ENCODE data around the gene ARHGEF37. TPM values are rescaled to one million over a fixed set of nuclear protein-coding genes. Genes with fewer than 3 reads are reported as not detected.

ARHGEF37 gene
- polyA plus RNA-seq, 4 donors, result 5.3 to 6.2 (median 5.8) TPM

- DNase-seq (ENCODE audit: low read depth in 4 of 4, low spot score in 2 of 4), result no peak
These were observed 17.7 kb downstream of the ARHGEF37 start for GRCh38 chr5:149598966-149599365.

GRCh38 chr5:149599375-149599774 is 18.1 kb downstream of the ARHGEF37 start:
- no peak for DNase-seq (ENCODE audit: low read depth in 4 of 4, low spot score in 2 of 4)

DNA sequence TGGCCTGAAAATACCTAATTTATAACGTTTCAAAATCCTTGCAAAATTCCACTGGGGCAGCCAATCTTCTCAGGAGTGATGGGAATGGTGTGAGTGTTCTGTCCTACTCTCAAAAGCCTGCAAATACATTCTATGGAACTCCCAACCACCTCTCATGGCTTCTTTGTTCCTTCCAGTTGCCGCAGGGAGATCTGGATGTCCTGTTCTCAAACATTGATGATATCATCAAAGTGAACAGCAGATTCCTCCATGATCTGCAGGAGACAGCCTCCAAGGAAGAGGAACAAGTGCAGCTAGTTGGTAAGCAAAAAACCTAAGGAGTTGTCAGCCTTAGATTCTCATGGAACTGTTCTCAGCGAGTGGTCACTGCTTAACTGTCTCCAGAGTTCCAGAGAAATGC is 19.6 kb downstream of the ARHGEF37 start:
- no peak for DNase-seq (ENCODE audit: low read depth in 4 of 4, low spot score in 2 of 4)

GRCh38 chr5:149603210-149603609 is 21.9 kb downstream of the ARHGEF37 start:
- no peak for DNase-seq (ENCODE audit: low read depth in 4 of 4, low spot score in 2 of 4)

DNA sequence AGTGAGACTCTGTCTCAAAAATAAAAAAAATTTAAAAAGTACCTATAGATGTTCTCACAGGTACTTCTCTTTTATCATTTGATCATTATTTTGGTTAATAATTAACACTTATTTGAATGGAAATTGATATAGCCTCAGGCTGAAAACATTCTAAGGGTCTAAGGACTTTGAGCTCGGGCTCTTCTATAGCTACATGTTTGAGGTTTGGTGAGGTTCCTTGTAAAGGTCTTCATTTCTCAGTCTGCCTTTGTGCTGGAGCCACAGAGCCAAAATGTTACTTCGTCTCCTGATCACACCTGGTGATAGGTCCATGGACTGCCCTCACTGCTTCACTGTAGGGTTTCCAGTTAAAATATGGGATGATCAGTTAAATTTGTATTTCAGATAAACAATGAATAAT is 22.6 kb downstream of the ARHGEF37 start:
- DNase-seq (ENCODE audit: low read depth in 4 of 4, low spot score in 2 of 4), result no peak

- no peak for DNase-seq (ENCODE audit: low read depth in 4 of 4, low spot score in 2 of 4)
These were observed 23.0 kb downstream of the ARHGEF37 start for GRCh38 chr5:149604321-149604720.

GRCh38 chr5:149605354-149605997 is 24.2 kb downstream of the ARHGEF37 start:
- DNase-seq (ENCODE audit: low read depth in 4 of 4, low spot score in 2 of 4), result no peak

GRCh38 chr5:149605998-149606724 is 24.9 kb downstream of the ARHGEF37 start:
- DNase-seq (ENCODE audit: low read depth in 4 of 4, low spot score in 2 of 4), result no peak

DNA sequence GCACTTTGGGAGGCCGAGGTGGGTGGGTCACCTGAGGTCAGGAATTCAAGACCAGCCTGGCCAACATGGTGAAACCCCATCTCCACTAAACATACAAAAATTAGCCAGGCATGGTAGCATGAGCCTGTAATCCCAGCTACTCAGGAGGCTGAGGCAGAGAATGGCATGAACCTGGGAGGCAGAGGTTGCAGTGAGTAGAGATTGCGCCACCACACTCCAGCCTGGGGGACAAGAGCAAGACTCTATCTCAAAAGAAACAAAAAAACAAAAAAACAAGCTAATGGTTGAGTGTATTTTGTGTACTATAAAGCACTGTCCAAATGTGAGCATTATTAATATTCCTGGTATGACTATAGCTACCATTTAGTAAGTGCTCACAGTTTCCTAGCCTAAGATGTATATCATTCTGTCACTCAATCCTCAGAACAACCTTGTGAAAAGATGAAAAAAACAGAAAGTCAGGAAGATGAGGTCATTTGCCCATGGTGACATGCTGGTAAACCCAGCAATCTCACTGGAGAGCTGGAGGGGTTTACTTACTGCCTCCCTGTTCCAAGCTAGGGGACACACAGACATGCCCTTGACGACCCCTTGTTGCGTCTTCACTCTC is 27.7 kb downstream of the ARHGEF37 start:
- DNase-seq (ENCODE audit: low read depth in 4 of 4, low spot score in 2 of 4), result no peak

DNA sequence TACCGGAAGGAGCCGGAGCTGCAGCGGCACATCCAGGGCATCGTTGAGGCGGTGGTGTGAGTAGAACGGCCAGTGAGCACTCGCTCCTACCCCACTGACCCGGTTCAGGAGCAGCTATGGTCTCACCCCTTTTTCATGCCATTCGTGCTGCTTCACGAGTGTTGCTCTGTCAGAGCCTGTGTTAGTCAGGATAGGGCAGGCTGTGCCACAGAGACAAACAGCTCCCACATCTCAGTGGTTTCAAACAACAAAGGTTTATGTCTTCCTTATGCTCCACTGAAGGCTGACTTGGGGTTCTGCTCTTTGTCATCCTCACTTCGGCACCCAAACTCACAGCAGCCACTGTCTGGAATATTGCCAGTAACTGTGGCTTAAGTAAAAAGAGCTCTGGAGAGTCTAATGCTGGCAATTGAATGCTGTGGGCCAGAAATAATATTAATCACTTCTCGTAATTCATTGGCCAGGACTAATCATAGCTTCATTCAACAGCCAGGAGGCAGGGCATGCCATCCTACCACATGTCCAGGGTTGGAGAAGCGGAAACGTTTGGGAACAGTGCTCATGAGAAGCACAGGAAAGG is 28.4 kb downstream of the ARHGEF37 start:
- DNase-seq (ENCODE audit: low read depth in 4 of 4, low spot score in 2 of 4), result no peak

- DNase-seq (ENCODE audit: low read depth in 4 of 4, low spot score in 2 of 4), result no peak
These were observed 29.4 kb downstream of the ARHGEF37 start for GRCh38 chr5:149610589-149611255.

- DNase-seq (ENCODE audit: low read depth in 4 of 4, low spot score in 2 of 4), result no peak
These were observed 30.0 kb downstream of the ARHGEF37 start for GRCh38 chr5:149611326-149611725.

GRCh38 chr5:149614034-149614907 is 33.0 kb downstream of the ARHGEF37 start:
- no peak for DNase-seq (ENCODE audit: low read depth in 4 of 4, low spot score in 2 of 4)

DNA sequence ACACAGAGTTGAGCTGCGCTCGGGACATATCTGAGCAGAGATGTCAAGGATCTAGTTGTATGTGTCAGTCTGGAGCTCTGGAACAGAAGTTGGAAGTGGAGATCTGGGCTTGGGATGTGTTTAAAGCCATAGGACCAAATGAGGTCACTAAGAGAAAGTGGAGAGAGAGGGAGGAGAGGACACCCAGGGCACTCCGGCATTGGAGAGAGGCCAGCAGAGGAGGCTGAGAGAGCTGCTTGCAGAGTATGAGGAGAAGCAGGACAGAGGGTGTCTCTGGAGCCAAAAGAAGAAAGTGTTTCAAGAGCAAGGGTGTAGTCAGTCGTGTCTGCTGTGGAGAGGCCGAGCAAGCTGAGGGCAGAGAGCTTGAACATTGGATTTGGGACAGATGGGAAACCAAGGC is 34.7 kb downstream of the ARHGEF37 start:
- no peak for DNase-seq (ENCODE audit: low read depth in 4 of 4, low spot score in 2 of 4)

DNA sequence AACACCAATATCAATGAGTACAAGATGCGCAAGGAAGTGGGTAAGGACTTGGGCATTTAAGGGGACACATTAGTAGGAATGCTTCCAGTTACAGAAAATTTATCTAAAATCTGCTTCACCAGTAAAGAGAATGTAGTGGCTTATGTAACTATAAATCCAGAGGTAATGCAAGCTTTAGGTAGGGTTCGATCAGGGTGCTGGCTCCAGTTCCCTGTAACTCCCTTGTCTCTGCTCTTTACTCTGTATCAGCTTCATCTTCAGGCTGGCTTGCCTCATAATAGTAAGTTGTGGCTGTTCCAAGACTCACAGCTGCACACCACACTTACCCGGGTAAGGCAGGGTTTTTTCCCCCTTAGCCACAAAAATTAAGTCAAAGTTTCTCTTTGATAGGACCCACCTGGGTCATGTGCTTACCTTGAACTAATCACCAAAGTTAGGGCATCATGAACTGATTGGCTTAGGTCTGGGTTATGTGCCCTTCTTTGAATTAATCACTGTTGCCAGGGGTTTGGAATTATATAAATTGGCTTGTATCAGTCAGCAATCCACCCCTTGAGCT is 35.5 kb downstream of the ARHGEF37 start:
- DNase-seq (ENCODE audit: low read depth in 4 of 4, low spot score in 2 of 4), result no peak

- DNase-seq (ENCODE audit: low read depth in 4 of 4, low spot score in 2 of 4), result no peak
These were observed 36.5 kb downstream of the ARHGEF37 start for GRCh38 chr5:149617760-149618306.

DNA sequence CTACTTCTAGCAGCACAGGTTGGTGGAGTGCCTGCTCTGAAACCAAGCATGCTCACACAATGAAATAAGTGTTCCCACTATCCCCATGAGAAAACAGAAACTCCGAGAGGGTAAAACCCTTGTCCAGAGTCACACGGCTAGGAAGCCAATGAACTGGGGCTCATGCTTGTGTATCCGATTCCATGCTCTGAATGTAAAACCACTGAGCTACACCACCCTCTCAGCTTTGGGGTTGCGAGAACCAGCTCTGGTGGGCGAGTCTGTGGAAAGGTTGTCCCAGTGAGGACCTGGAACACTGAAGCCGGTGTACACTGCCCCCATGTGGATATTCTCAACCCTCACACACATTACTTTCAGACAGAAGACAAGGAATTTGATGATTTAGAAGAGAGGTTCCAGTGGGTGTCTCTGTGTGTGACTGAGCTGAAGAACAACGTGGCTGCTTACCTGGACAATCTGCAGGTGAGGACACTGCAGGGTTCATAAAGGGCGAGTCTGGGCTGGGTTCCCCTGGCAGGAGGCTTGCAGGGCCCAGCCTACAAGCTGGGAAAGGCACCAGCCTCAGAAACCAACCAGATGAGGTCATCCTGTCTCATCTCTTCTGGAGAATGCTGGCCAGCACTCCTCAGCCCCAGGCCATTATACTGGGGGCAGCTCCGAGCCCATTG is 37.4 kb downstream of the ARHGEF37 start:
- no peak for DNase-seq (ENCODE audit: low read depth in 4 of 4, low spot score in 2 of 4)

- DNase-seq (ENCODE audit: low read depth in 4 of 4, low spot score in 2 of 4), result no peak
These were observed 40.3 kb downstream of the ARHGEF37 start for GRCh38 chr5:149621415-149622098.

All from left renal cortex interstitium (tissue), 4 donors.